ENCODE data around the gene TKFC. TPM values are rescaled to one million over a fixed set of nuclear protein-coding genes. Genes with fewer than 3 reads are reported as not detected.

TKFC gene
- polyA plus RNA-seq (2013, experiment 1 of 2) = 37.0 TPM
- 27.9 TPM for polyA plus RNA-seq (2013, experiment 2 of 2)

GRCh38 chr11:61332797-61333549, at the start of gene TKFC, which contains the start of gene DDB1:
TKFC (plus strand) TSS chr11:61333228; CDS start chr11:61334729, 1,501 bp downstream.
DDB1 (minus strand) TSS chr11:61333105; CDS start chr11:61332968, 137 bp downstream.
- 0% methylated on average over 60 to 79 of the region's 81 CpGs for WGBS, 2 experiments (ENCODE audit: insufficient coverage in 2 of 2)

GRCh38 chr11:61283613-61284012, 49.4 kb upstream of the TKFC start:
- no peak overlapping the region for H3K4me3 ChIP-seq (ENCODE audit: extremely low read depth, insufficient read depth, low read length, poor library complexity, severe bottlenecking)
- WGBS, 2 experiments (ENCODE audit: insufficient coverage in 2 of 2) = 90 to 98% methylated on average over 3 to 4 of the region's 4 CpGs
- H3K27ac ChIP-seq (ENCODE audit: low read depth, low read length, severe bottlenecking) = no peak overlapping the region
- H3K9me3 ChIP-seq (ENCODE audit: control insufficient read depth, low read length) = no peaks in the 10 kb centered on the region
- no peaks in the 10 kb centered on the region for H3K4me1 ChIP-seq (ENCODE audit: control insufficient read depth, insufficient read depth, low read length, poor library complexity, severe bottlenecking)
- H3K36me3 ChIP-seq (ENCODE audit: control insufficient read depth, insufficient read depth, low read length) = peaks cover 87% of the 10 kb centered on the region

More at GRCh38 chr11:61332797-61333549, at the start of gene TKFC, which contains the start of gene DDB1:
- Histone ChIP-seq H3K9me3 (ENCODE audit: control insufficient read depth, low read length) (no peaks in the 10 kb centered on the region), H3K36me3 (ENCODE audit: control insufficient read depth, insufficient read depth, low read length) (peaks cover 39% of the 10 kb centered on the region), H3K4me1 (ENCODE audit: control insufficient read depth, insufficient read depth, low read length, poor library complexity, severe bottlenecking) (peaks cover 16% of the 10 kb centered on the region), H3K4me3 (ENCODE audit: extremely low read depth, insufficient read depth, low read length, poor library complexity, severe bottlenecking) (peak within 1 kb of the TSS; percentile 96), H3K27ac (ENCODE audit: low read depth, low read length, severe bottlenecking) (peak within 1 kb of the TSS; percentile 87)

GRCh38 chr11:61287338-61287977, 45.6 kb upstream of the TKFC start:
- 92 to 98% methylated on average over 12 to 14 of the region's 14 CpGs for WGBS, 2 experiments (ENCODE audit: insufficient coverage in 2 of 2)
- no peaks in the 10 kb centered on the region for H3K4me1 ChIP-seq (ENCODE audit: control insufficient read depth, insufficient read depth, low read length, poor library complexity, severe bottlenecking)
- peaks cover 84% of the 10 kb centered on the region for H3K36me3 ChIP-seq (ENCODE audit: control insufficient read depth, insufficient read depth, low read length)
- H3K27ac ChIP-seq (ENCODE audit: low read depth, low read length, severe bottlenecking) = no peak overlapping the region
- no peak overlapping the region for H3K4me3 ChIP-seq (ENCODE audit: extremely low read depth, insufficient read depth, low read length, poor library complexity, severe bottlenecking)
- H3K9me3 ChIP-seq (ENCODE audit: control insufficient read depth, low read length) = no peaks in the 10 kb centered on the region

- Histone ChIP-seq H3K36me3 (ENCODE audit: control insufficient read depth, insufficient read depth, low read length) (peaks cover 49% of the 10 kb centered on the region), H3K4me1 (ENCODE audit: control insufficient read depth, insufficient read depth, low read length, poor library complexity, severe bottlenecking) (peaks cover 4% of the 10 kb centered on the region), H3K4me3 (ENCODE audit: extremely low read depth, insufficient read depth, low read length, poor library complexity, severe bottlenecking) (no peak overlapping the region), H3K9me3 (ENCODE audit: control insufficient read depth, low read length) (no peaks in the 10 kb centered on the region), H3K27ac (ENCODE audit: low read depth, low read length, severe bottlenecking) (no peak overlapping the region)
- 94 to 97% methylated on average over 6 to 8 of the region's 12 CpGs for WGBS, 2 experiments (ENCODE audit: insufficient coverage in 2 of 2)
Measured at GRCh38 chr11:61290905-61291690, 41.9 kb upstream of the TKFC start.

GRCh38 chr11:61292356-61292755, 40.7 kb upstream of the TKFC start:
- Histone ChIP-seq H3K27ac (ENCODE audit: low read depth, low read length, severe bottlenecking) (no peak overlapping the region), H3K4me1 (ENCODE audit: control insufficient read depth, insufficient read depth, low read length, poor library complexity, severe bottlenecking) (peaks cover 8% of the 10 kb centered on the region), H3K9me3 (ENCODE audit: control insufficient read depth, low read length) (no peaks in the 10 kb centered on the region), H3K4me3 (ENCODE audit: extremely low read depth, insufficient read depth, low read length, poor library complexity, severe bottlenecking) (no peak overlapping the region), H3K36me3 (ENCODE audit: control insufficient read depth, insufficient read depth, low read length) (peaks cover 39% of the 10 kb centered on the region)
- WGBS, 2 experiments (ENCODE audit: insufficient coverage in 2 of 2) = 83% methylated on average over 1 of the region's 2 CpGs; no CpG with 5 or more reads in 1 of the 2 experiments

- Histone ChIP-seq H3K27ac (ENCODE audit: low read depth, low read length, severe bottlenecking) (peak overlapping the region; percentile 64), H3K36me3 (ENCODE audit: control insufficient read depth, insufficient read depth, low read length) (peaks cover 36% of the 10 kb centered on the region), H3K4me3 (ENCODE audit: extremely low read depth, insufficient read depth, low read length, poor library complexity, severe bottlenecking) (peak overlapping the region; percentile 66), H3K9me3 (ENCODE audit: control insufficient read depth, low read length) (no peaks in the 10 kb centered on the region), H3K4me1 (ENCODE audit: control insufficient read depth, insufficient read depth, low read length, poor library complexity, severe bottlenecking) (peaks cover 18% of the 10 kb centered on the region)
- WGBS, 2 experiments (ENCODE audit: insufficient coverage in 2 of 2) = 3 to 5% methylated on average over 52 to 57 of the region's 60 CpGs
Measured at GRCh38 chr11:61293867-61294716, 38.9 kb upstream of the TKFC start.

GRCh38 chr11:61294717-61295595, 38.1 kb upstream of the TKFC start, which contains the start of gene VWCE:
VWCE (minus strand) TSS chr11:61295316; CDS start chr11:61295037, 279 bp downstream.
- Histone ChIP-seq H3K27ac (ENCODE audit: low read depth, low read length, severe bottlenecking) (peak within 1 kb of the TSS; percentile 64), H3K4me1 (ENCODE audit: control insufficient read depth, insufficient read depth, low read length, poor library complexity, severe bottlenecking) (peaks cover 18% of the 10 kb centered on the region), H3K4me3 (ENCODE audit: extremely low read depth, insufficient read depth, low read length, poor library complexity, severe bottlenecking) (peak within 1 kb of the TSS; percentile 66), H3K36me3 (ENCODE audit: control insufficient read depth, insufficient read depth, low read length) (peaks cover 34% of the 10 kb centered on the region), H3K9me3 (ENCODE audit: control insufficient read depth, low read length) (no peaks in the 10 kb centered on the region)
- WGBS, 2 experiments (ENCODE audit: insufficient coverage in 2 of 2) = 2 to 3% methylated on average over 75 to 91 of the region's 97 CpGs

- no peaks in the 10 kb centered on the region for H3K9me3 ChIP-seq (ENCODE audit: control insufficient read depth, low read length)
- 61 to 72% methylated on average over 7 to 10 of the region's 12 CpGs for WGBS, 2 experiments (ENCODE audit: insufficient coverage in 2 of 2)
- peaks cover 34% of the 10 kb centered on the region for H3K36me3 ChIP-seq (ENCODE audit: control insufficient read depth, insufficient read depth, low read length)
- H3K4me1 ChIP-seq (ENCODE audit: control insufficient read depth, insufficient read depth, low read length, poor library complexity, severe bottlenecking) = peaks cover 18% of the 10 kb centered on the region
- H3K4me3 ChIP-seq (ENCODE audit: extremely low read depth, insufficient read depth, low read length, poor library complexity, severe bottlenecking) = peak overlapping the region; percentile 66
- peak overlapping the region; percentile 64 for H3K27ac ChIP-seq (ENCODE audit: low read depth, low read length, severe bottlenecking)
Measured at GRCh38 chr11:61295596-61295926, 37.5 kb upstream of the TKFC start.

GRCh38 chr11:61297341-61297740, 35.7 kb upstream of the TKFC start:
- H3K27ac ChIP-seq (ENCODE audit: low read depth, low read length, severe bottlenecking) = peak overlapping the region; percentile 59

More at GRCh38 chr11:61297341-61297740, 35.7 kb upstream of the TKFC start:
- Histone ChIP-seq H3K36me3 (ENCODE audit: control insufficient read depth, insufficient read depth, low read length) (peaks cover 42% of the 10 kb centered on the region), H3K4me3 (ENCODE audit: extremely low read depth, insufficient read depth, low read length, poor library complexity, severe bottlenecking) (no peak overlapping the region), H3K4me1 (ENCODE audit: control insufficient read depth, insufficient read depth, low read length, poor library complexity, severe bottlenecking) (peaks cover 18% of the 10 kb centered on the region), H3K9me3 (ENCODE audit: control insufficient read depth, low read length) (no peaks in the 10 kb centered on the region)
- WGBS, 2 experiments (ENCODE audit: insufficient coverage in 2 of 2) = no CpG with 5 or more reads among the region's 1 CpG

All from mesodermal cell (in vitro differentiated cells).